Measurements from ENCODE around the gene TIPARP.
"Not testable (repeated sequence)": the region's sequence is repeated elsewhere in the genome, so short reads cannot be mapped to it uniquely, and the experiment has no call there.

The TIPARP gene

DNA sequence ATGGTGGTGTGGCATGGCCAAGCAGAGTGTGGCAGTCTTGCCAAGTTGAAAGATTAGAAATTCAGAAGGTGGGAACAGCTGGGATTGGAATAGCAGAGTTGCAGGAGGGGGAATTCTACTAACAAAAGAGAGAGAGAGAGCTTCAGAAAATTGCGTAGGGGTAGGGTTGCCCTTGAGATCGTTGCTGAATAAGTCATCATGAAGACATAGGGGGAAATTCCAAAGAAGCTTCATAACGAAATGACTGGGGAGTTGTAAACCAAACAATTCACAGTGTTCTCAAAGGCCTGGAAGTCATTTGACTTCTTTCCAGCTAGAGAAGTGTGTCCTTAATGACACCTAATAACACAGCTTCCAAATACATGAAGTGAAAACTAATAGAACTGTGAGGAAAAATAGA lies 26.3 kb upstream of the TIPARP start:
- no peak for DNase-seq

DNA sequence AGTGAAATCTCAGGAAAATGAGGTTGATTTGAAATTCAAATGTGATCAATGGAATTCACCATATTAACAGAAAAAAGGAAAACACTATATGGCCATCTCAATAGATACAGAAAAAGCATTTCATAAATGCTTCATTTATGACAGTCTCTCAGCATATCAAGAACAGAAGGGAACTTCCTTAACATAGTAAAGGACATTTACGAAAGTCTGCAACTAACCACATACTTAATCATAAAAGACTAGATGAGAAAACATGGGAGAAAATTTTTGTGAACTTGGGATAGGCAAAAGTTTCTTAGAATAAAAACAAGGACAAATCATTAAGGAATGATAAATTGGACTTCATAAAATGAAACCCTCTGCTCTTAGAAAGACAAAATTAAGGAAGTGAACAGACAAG lies 24.7 kb upstream of the TIPARP start:
- no peak for DNase-seq

DNA sequence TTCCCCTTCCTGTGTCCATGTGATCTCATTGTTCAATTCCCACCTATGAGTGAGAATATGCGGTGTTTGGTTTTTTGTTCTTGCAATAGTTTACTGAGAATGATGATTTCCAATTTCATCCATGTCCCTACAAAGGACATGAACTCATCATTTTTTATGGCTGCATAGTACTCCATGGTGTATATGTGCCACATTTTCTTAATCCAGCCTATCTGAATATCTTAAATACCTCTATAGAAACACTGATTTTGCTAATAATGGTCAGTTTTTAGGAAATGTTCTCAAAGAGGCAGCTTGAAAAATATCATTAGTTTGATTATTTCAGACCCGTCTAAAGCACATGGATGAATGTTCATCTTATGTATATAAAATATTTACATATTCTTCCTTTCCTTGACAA lies 21.7 kb upstream of the TIPARP start:
- not testable (repeated sequence) for DNase-seq

DNA sequence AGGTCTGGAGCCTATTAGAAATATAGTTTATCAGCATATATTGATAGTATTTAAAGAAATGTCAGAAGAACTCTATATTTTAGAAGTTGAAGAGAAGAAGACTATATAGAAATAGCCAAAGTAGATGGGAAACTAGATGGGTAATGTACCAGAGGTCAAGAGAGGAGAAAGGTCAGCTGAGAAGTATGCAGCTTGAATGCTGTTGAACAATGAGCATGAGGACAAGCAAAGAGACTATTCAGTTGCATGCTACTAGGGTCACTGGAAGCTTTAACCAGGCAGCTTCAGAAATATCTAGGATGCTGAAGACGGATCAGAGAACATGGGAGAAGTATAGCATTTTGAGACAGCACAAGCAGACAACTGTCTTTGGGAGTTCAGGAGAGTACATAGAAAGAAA lies 19.6 kb upstream of the TIPARP start:
- DNase-seq, result no peak

DNA sequence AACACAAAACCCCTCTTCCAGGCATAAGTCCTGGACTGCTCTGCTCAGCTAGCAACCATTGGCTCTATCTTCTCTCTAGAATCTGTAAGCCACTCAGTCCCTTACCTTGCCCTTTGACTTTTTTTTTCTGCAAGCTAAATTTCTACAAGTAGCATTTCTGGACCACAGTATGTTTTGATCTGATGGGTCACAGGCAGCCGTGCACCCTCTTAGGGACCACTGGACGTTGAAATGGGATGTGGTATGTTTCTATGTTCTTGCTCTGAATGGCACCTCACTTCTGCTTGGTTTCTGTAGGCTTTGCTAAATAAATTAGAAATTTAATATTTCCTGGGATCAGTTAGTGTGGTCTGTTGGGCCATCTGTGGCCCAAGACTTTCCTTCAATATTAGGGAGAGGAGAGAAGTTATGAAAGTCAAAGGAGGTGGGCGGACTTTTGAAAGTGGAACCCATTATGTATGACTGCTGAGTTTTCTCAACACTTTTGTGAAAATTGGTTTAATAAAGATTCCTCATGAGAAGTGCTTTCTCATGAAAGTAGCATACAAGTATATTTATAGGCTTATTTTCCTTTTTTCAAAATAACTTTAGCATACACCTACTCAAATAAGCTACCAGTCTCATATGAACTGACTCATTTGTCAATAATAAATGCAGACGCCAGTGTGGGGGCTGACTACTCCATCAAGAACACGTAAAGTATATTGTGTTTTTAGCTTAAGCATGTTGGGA lies 18.4 kb upstream of the TIPARP start:
- no peak for DNase-seq

DNA sequence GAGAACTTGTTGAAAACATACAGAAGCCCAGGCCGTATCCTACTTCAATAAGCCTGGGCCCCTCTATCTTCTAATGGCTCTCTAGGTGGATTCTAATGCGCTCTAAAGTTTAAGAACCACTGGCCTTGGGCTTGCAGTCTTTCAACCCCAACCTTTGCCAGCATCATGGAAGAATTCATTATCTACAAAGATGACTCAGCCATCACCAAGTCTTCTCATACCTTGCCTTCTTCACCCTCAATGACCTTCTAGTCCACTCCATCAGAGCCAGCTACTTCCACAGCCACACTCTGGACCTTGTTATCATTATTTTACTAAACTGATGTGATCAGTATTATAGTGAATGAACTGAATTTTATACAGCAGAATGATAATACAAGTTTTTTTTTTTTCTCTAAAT lies 16.9 kb upstream of the TIPARP start:
- DNase-seq, result no peak

DNA sequence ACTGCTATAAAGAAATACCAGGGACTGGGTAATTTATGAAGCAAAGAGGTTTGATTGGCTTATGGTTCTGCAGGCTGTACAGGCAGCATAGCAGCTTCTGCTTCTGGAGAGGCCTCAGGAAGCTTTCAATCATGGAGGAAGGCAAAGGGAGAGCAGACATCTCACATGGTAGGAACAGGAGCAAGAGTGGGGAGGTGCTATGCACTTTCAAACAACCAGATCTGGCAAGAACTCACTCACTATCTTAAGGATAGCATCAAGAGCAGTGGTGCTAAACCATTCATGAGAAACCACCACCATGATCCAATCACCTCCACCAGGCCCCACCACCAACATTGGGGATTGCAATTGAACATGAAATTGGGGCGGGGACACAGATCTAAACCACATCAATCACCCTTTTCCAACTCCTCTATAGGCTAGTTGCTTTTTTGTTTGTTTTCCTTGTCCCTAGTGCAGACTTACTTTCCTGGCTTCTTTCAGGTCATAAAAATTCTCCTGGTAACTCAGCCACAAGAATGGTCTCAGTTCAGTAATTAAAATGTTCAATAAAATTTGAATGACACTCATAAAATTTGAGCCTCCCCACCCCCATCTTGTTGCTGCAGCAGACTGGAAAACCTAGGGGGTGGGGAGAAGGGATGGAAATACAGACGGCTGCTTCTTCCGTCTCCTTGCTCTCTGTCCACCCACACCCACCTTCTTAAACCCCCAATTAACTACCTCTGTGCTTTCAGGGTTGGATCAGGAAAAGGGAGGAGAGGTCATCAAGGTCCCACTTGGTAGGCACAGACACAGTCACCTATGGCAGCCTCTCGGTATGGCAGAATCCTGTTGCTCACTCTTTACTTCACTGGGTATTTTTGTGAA lies 16.3 kb upstream of the TIPARP start:
- DNase-seq, result no peak

DNA sequence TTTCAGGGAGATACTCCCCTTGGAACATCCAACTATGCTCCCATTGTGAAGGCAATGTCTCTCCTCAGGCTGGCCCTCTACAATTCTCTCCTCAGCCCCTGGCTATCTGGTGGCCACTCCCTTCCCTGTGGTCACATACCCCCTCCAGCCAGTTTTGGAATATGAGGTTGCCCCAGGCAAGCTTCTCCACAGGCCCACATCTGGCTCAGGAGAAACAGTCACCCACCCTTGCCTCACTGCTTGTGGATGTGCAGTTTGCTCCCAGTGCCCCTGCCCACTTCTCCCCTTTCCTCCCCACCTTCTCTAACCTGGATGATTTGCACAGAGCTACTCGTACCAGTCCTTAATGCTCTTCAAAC lies 15.7 kb upstream of the TIPARP start:
- DNase-seq, result no peak

DNA sequence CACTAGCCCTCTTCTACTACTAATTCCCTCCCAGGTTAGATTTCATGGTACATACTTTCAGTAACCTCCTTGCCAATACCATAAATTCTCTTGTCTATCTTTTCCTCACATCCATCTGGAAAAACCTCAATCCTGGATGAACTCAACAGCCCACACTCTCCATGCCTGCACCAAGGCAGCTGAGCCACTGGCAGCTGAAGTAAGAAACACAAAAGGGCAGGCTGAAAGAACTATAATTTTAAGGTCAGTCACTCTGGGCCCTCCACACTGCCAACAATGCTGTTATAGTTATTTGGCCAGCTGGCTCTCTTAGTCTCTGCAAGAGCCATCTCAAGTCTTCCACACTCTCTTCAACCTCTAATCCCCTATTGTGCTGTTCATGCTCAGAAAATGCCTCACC lies 15.1 kb upstream of the TIPARP start:
- no peak for DNase-seq

DNA sequence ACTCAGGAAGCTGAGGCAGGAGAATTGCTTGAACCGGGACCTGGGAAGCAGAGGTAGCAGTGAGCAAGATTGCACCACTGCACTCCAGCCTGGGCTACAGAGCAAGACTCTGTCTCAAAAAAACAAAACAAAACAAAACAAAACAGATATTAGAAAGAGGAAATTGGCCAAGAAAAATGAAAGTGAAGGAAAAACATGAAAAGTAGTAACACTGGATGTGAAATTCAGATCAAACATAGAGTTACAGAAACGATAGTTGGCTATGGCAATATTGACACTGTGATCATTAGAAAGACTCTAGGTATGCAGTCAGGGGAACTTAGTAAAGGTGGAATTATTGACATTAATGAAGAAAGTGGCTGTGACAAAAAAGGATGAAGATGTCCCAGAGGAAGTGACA lies 13.2 kb upstream of the TIPARP start:
- DNase-seq, result no peak

DNA sequence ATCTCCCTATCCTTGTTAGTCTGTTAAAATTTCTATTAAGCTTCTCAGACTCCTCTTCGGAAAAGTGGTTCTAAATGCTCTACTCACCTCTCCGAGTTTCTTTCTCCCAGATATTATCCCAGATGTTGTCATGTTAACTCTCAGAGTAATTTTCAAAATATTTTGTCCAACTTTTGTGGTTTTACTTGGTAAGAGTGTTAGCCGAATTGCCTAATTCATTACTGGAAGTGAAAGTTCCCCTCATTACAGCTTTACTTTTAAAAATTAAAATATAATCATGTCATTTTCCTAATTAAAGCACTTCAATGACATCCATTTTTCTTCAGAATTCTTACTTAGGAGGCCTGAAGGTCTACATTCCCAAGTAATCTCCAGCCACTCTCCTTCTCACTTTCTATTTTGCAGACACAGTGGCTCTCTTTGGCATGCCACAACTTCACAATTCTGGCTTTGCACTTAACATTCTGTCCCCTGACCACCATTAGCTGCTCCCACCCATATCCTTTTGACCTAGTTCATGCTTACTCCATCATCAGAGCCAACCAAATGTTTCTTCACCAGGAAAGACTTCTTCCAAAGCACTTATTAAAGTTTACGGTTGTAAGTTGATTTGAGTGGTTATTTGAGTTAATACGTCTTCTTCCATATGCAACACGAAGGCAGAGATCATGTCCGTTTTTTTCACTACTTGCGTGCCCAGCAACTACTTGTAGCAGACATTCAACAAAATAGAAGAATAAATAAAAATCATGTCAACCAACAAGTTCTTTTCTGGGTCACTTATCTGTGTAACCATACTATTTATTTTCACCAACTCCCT lies 10.2 kb upstream of the TIPARP start:
- DNase-seq, result no peak

DNA sequence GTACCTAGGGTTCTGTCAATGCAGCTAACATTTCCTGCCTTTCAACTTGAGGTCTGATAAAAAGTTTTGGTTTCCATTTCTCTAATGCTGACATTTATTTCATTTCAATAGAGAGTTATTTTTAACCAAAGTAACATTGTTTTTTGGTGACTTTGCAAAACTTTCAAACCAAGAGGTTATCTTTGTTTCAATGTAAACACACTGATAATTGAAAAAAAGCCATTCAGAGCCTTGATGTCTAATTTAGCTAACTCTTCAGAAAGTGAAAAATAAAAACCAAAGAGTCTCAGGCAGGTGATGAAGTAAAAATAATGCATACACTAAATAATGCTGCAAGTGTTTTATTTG lies 9.6 kb upstream of the TIPARP start:
- DNase-seq, result peak; percentile 36

DNA sequence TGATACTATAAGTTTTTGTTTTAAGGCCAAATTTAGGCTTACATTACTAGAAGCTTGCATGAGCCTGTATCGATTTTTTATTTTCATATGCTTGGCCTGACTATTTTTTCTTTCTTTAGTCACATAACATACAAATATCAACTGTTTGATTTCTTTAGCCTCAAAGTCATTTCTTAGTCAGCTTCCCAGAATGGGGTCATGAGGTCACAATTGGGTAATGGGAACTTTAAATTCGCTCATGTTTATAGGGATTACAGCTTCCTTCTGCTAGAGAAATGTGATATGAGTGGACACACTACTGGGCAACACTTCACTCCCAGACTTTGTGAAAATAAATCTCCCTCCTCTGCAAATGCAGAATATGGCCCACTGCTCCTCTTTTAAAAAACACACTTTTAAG lies 9.1 kb upstream of the TIPARP start:
- no peak for DNase-seq

DNA sequence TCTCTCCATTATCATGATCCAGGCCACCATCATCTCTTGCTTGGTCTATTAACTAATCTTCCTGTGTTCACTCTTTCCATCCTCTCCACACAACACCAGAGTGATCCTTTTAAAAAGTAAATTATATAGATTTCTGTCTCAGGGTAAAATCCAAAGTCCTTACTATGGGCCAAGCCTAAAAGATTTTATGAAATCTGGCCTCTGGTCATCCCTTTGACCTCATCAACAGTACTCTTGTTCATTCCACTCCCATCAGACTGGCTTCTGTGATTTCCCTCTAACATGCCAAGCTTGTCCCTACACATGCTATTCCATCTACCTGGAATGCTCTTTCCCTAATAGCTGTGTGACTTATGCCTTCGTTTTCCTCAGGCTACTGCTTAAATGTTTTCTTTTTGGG lies 8.3 kb upstream of the TIPARP start:
- DNase-seq, result no peak

DNA sequence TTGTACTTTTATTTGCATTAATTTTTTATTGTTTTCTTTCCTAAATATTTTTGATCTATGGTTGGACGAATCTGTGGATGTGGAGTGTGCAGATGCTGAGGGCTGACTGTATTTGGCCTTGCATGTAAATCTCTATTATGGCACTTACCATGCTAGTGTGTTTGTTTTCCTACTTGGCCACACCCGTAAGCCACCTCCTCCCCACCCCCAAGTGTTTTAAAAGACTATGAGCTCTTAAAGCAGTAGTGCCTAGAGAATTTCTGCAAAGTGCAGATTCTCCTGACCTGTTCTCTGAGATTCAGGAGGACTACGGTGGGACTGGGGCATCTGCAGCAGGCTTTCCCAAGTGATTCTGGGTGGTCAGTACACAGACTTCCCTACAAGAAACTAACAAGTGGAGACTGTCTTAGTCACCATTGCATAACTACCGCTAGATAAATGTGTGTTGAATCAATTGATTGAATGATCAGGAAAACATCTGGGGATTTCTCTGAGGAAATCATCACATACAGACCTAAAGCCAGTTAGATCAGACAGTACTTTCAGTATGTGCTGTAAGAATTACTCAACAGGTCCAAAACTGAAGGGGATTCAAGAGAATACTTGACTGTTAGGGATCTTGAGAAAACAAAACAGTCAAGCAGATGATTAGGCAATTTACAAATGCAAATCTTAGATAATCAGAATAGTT lies 6.2 kb upstream of the TIPARP start:
- DNase-seq, result peak; percentile 44

DNA sequence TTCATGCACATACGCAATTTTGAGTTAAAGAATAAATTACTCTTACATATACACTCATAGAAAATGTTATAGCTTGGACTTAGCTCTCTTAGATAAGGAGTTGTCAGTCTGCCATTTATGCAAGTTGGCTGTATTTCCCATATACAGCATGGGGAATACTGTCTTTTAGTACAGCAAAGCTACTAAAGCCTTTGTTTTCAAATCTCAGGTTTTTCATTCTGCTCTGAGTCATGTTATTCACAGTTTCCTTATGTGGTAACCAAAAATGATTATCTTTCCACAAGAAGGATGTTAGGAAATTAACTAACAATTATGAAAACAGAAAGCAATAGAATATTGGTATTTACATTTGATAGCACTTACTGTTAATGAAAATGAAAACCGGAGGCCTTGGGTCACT lies 4.3 kb upstream of the TIPARP start:
- no peak for DNase-seq

DNA sequence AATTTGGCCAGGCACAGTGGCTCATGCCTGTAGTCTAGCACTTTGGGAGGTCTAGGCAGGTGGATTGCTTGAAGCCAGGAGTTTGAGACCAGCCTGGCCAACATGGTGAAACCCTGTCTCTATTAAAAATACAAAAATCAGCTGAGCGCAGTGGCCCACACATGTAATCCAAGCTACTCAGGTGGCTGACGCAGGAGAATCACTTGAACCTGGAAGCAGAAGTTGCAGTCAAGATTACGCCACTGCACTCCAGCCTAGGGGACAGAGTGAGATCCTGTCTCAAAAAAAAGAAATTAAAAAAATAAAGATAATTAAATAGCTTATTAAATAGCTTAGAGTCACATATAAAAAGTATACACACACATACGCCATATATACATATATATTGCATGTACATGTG lies 3.7 kb upstream of the TIPARP start:
- DNase-seq, result no peak

DNA sequence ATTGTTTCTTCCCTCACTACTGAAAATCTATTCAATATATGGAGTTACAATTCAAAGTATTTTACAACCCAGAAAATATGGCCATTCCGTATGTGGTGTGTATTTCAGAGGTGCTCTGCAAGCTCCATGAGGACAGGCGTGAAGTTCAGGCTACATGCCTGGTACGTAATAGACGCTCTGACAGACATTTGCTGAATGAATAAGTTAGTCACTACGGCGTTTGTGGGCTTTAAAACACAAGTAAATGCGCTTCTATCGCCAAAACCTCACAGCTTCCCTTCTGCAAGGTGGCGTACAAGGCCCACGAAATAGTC lies 701 bp upstream of the TIPARP start:
- DNase-seq, result no peak

DNA sequence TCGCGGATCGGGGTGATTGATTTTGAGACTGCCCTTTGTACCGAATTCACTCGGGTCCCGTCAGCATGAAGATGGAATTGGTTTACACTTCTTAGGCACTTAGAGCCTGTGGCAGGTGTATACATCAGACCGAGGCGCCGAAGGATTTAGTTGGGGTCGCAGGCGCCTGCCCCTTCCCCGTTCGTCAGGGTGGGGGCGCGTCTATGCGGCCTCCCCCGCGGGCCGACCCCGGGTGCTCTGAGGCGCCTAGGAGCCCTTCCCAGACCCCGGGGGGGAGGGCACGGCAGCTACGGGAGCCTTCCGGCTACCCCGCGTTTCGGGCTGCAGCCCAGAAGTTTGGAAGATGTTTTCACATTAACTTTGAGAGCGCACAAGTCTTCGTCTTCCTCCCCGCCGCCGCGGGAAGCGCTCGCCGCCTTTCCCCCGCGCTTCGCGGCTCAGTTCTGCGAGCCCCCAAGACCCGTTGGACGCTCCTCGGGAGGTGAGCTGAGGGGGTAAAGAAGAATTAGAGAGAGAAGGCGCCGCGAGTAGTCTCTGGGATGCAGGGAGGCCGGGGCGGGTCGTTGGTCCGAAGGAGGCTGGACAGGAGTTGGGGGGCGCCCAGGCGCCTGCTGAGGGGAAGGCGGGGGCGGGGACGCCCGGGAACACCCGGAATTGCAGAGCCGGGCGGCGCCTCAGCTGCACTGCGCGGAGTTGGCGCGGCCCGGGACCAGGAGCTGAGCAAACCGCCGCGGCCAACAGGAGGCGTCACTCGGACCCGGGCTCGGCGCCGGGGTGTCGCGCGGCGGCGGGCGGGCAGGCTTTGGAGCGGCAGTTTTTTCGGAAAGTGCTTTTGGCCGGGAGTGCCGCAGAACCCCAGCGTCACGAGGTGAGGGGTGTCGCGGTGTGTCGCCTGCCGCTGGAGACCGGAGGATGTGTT lies 780 bp downstream of the TIPARP start:
- peak; percentile 57 for DNase-seq

DNA sequence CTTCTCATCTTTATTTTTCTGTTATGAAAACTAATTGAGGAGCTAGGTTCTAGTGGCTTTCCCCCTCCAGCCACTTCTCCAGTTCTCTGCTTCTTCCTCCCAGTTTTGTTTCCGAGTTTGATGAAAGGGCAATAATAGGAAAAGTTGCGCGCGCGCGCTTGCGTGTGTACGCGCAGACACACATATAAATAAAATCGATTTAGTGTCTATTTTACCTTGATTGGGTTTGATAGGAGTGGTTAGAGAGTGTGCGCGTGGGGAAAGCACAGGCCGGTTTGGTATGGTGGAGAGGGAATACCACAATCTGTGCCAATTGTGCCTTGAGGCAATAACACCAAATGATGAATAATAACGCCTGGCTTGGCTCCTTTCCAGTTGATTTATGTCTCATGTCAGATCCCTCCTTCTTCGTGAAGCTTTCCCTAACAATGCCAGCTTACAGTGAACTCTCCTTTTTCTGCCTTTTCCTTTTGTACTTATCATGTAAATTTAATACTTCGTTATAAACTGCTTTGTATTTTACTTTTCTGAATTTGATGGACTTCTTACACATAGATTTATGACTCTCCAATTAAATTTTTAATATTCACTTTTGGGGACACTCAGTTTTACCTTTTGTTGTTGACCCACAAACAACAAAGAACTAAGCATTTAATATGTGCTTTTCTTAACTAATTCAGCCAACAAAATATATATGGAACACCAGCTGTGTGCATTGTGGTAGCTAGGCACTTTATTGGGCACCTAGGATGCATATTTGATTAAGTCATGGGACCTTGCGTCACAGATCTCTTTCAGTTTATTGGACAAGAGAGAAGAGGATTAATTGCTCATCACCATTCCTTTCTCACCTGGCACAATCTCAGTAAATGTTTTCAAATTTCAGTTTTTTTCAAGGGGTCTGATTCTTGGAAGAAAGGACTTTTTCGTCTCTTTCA lies 1.7 kb downstream of the TIPARP start:
- DNase-seq, result peak; percentile 42
